Measurements from ENCODE around the gene SPSB1.

- TF ChIP-seq POLR2AphosphoS5 (IDR thresholded peaks at IDR 0.05; ENCODE audit: low read depth, low read length) (no peak), POLR2A (IDR thresholded peaks at IDR 0.05; ENCODE audit: low read depth, low read length) (no peak), TAF1 (IDR thresholded peaks at IDR 0.05; ENCODE audit: low read depth, low read length) (no peak), POU2F2 (IDR thresholded peaks at IDR 0.05; ENCODE audit: low read depth, low read length) (no peak), SPI1 (IDR thresholded peaks at IDR 0.05; ENCODE audit: low read depth, low read length) (no peak)
Observed at GRCh38 chr1:9366943-9367780, 74.5 kb downstream of the SPSB1 start.

All from GM12891 (cell line).